ENCODE measurements around the gene TTLL5. TPM values are rescaled to one million over a fixed set of nuclear protein-coding genes. Genes with fewer than 3 reads are reported as not detected.
A peak's percentile ranks its signal among the peaks of the same experiment; 100 is the strongest.

Gene TTLL5
- total and polyA plus RNA-seq, 2 donors (not counting 1 experiment from before 2014, with no cell fraction given): 16.1 to 23.8 TPM

DNA sequence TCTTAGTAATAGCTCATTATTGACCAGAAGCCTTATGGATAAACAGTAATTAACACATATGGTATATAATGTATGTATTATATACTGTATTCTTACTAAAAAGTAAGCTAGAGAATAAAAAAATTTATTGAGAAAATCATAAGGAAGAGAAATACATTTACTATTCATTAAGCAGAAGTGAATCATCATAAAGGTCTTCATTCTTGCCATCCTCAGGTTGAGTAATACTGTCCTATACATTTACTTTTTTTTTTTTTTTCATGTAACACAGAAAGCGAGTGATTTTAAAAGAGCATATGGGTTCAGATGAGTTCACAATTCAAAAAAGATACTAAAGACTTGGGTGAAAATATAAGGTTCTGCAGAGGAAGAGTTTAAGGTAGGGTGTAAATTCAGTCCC is 168.3 kb downstream of the TTLL5 start:
- no peak overlapping the region for H3K27ac ChIP-seq (ENCODE audit: insufficient read depth, low read length)
- TF ChIP-seq, protein P1, sequence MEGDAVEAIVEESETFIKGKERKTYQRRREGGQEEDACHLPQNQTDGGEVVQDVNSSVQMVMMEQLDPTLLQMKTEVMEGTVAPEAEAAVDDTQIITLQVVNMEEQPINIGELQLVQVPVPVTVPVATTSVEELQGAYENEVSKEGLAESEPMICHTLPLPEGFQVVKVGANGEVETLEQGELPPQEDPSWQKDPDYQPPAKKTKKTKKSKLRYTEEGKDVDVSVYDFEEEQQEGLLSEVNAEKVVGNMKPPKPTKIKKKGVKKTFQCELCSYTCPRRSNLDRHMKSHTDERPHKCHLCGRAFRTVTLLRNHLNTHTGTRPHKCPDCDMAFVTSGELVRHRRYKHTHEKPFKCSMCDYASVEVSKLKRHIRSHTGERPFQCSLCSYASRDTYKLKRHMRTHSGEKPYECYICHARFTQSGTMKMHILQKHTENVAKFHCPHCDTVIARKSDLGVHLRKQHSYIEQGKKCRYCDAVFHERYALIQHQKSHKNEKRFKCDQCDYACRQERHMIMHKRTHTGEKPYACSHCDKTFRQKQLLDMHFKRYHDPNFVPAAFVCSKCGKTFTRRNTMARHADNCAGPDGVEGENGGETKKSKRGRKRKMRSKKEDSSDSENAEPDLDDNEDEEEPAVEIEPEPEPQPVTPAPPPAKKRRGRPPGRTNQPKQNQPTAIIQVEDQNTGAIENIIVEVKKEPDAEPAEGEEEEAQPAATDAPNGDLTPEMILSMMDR (conservative IDR thresholded peaks at IDR 0.05 in 1 of 2, IDR thresholded peaks at IDR 0.05 in 1 of 2; ENCODE audit: low read depth in 1 of 2, low read length in 2 of 2): no peak
- TF ChIP-seq EZH2 (IDR thresholded peaks at IDR 0.05; ENCODE audit: low read length, missing control alignments): no peak
- H3K27me3 ChIP-seq (ENCODE audit: control insufficient read depth, insufficient read depth, low read length): no peaks in the 10 kb centered on the region
- H3K4me2 ChIP-seq (ENCODE audit: extremely low read depth, insufficient read depth, low read length): no peak overlapping the region
- H3K4me1 ChIP-seq (ENCODE audit: control insufficient read depth, extremely low read depth, insufficient read depth, low read length): peaks cover 9% of the 10 kb centered on the region
- no peaks in the 10 kb centered on the region for H4K20me1 ChIP-seq (ENCODE audit: control insufficient read depth, extremely low read depth, insufficient read depth, low read length)
- no peak overlapping the region for H2AFZ ChIP-seq (ENCODE audit: low read length)
- no peak for DNase-seq (ENCODE audit: low read depth in 2 of 2)
- no peaks in the 10 kb centered on the region for H3K36me3 ChIP-seq (ENCODE audit: control insufficient read depth, insufficient read depth, low read length)
- H3K4me3 ChIP-seq (replicated peaks in 1 of 4; ENCODE audit: control extremely low read depth in 1 of 4, insufficient read depth in 1 of 4, low read depth in 3 of 4, low read length in 4 of 4): no peak overlapping the region
- no peak overlapping the region for H3K9ac ChIP-seq (ENCODE audit: insufficient read depth, low read length)
- no peaks in the 10 kb centered on the region for H3K9me3 ChIP-seq (ENCODE audit: control insufficient read depth, insufficient read depth, low read depth, low read length)
- no peaks in the 10 kb centered on the region for H3K79me2 ChIP-seq (ENCODE audit: control insufficient read depth, insufficient read depth, low read length)

DNA sequence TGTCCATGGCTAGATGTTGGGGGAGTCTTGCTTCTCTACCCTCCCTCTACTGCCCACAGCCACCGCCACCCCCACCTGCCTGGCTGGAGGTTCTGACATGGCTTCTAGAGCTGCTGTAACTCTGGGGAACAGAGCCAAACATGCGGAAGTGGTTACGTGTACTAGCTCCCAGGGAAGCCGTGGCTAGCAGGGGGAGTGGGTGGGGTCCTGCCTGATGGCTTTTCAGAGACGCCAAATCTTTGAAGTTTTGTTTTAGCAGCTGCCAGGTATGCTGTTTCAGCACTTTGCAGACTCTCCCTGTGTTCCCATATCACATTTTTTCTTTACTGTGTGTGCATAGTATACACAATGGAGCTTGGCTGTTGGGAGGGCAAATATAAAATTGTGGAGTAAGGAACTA is 170.4 kb downstream of the TTLL5 start:
- Histone ChIP-seq H3K79me2 (ENCODE audit: control insufficient read depth, insufficient read depth, low read length) (no peaks in the 10 kb centered on the region), H3K9ac (ENCODE audit: insufficient read depth, low read length) (no peak overlapping the region), H3K4me3 (replicated peaks in 1 of 4; ENCODE audit: control extremely low read depth in 1 of 4, insufficient read depth in 1 of 4, low read depth in 3 of 4, low read length in 4 of 4) (peak overlapping the region in 1 of 4 experiments; percentile 7), H2AFZ (ENCODE audit: low read length) (no peak overlapping the region), H3K36me3 (ENCODE audit: control insufficient read depth, insufficient read depth, low read length) (no peaks in the 10 kb centered on the region), H3K9me3 (ENCODE audit: control insufficient read depth, insufficient read depth, low read depth, low read length) (no peaks in the 10 kb centered on the region), H3K27me3 (ENCODE audit: control insufficient read depth, insufficient read depth, low read length) (no peaks in the 10 kb centered on the region), H3K4me1 (ENCODE audit: control insufficient read depth, extremely low read depth, insufficient read depth, low read length) (peaks cover 11% of the 10 kb centered on the region), H3K4me2 (ENCODE audit: extremely low read depth, insufficient read depth, low read length) (peak overlapping the region; percentile 87), H4K20me1 (ENCODE audit: control insufficient read depth, extremely low read depth, insufficient read depth, low read length) (no peaks in the 10 kb centered on the region), H3K27ac (ENCODE audit: insufficient read depth, low read length) (peak overlapping the region; percentile 63)
- DNase-seq (ENCODE audit: low read depth in 2 of 2): peak; percentile 75 to 91
- TF ChIP-seq, protein P1 (conservative IDR thresholded peaks at IDR 0.05 in 1 of 2, IDR thresholded peaks at IDR 0.05 in 1 of 2; ENCODE audit: low read depth in 1 of 2, low read length in 2 of 2): no peak
- TF ChIP-seq EZH2 (IDR thresholded peaks at IDR 0.05; ENCODE audit: low read length, missing control alignments): no peak

DNA sequence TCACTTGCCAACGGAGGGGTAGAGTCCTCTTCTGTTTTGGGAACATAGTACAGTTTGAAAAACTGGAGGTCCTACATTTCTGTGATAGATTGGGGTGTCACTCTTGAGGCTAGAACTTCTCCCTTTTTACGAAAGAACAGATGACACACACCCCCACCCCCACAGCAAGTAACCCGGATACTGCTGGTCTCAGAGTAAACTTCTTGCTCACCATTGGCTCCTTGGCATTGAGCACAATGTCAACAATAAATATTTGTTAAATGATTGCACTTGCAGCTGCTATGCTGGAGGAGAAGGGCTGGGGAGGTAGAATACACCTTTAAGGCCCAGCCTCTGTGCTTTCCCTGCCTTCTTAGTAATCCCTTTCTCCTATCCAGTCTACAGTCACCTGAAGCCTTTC is 170.9 kb downstream of the TTLL5 start:
- peak overlapping the region in 1 of 4 experiments; percentile 7 for H3K4me3 ChIP-seq (replicated peaks in 1 of 4; ENCODE audit: control extremely low read depth in 1 of 4, insufficient read depth in 1 of 4, low read depth in 3 of 4, low read length in 4 of 4)
- H3K27me3 ChIP-seq (ENCODE audit: control insufficient read depth, insufficient read depth, low read length): no peaks in the 10 kb centered on the region
- no peaks in the 10 kb centered on the region for H3K36me3 ChIP-seq (ENCODE audit: control insufficient read depth, insufficient read depth, low read length)
- no peak overlapping the region for H2AFZ ChIP-seq (ENCODE audit: low read length)
- H3K9me3 ChIP-seq (ENCODE audit: control insufficient read depth, insufficient read depth, low read depth, low read length): no peaks in the 10 kb centered on the region
- peak; percentile 42 to 55 for DNase-seq (ENCODE audit: low read depth in 2 of 2)
- H3K27ac ChIP-seq (ENCODE audit: insufficient read depth, low read length): peak overlapping the region; percentile 63
- no peaks in the 10 kb centered on the region for H4K20me1 ChIP-seq (ENCODE audit: control insufficient read depth, extremely low read depth, insufficient read depth, low read length)
- H3K4me2 ChIP-seq (ENCODE audit: extremely low read depth, insufficient read depth, low read length): peak overlapping the region; percentile 87
- no peak overlapping the region for H3K9ac ChIP-seq (ENCODE audit: insufficient read depth, low read length)
- peaks cover 11% of the 10 kb centered on the region for H3K4me1 ChIP-seq (ENCODE audit: control insufficient read depth, extremely low read depth, insufficient read depth, low read length)
- TF ChIP-seq, protein P1 (conservative IDR thresholded peaks at IDR 0.05 in 1 of 2, IDR thresholded peaks at IDR 0.05 in 1 of 2; ENCODE audit: low read depth in 1 of 2, low read length in 2 of 2): no peak
- no peak for TF ChIP-seq EZH2 (IDR thresholded peaks at IDR 0.05; ENCODE audit: low read length, missing control alignments)
- no peaks in the 10 kb centered on the region for H3K79me2 ChIP-seq (ENCODE audit: control insufficient read depth, insufficient read depth, low read length)
